Measurements from ENCODE around the gene EPB41L5.
"Not testable (repeated sequence)": the region's sequence is repeated elsewhere in the genome, so short reads cannot be mapped to it uniquely, and the experiment has no call there.

Gene EPB41L5

GRCh38 chr2:120012771-120013596 is at the start of gene EPB41L5:
Gene EPB41L5 (plus strand): TSS chr2:120013077. CDS start chr2:120019085, 6,008 bp downstream.
- peak; percentile 57 for DNase-seq (ENCODE audit: low read depth)

- DNase-seq (ENCODE audit: low read depth) = no peak
Measured at GRCh38 chr2:119981896-119982295, 31.0 kb upstream of the EPB41L5 start.

- DNase-seq (ENCODE audit: low read depth) = no peak
Measured at GRCh38 chr2:119982506-119982905, 30.4 kb upstream of the EPB41L5 start.

- no peak for DNase-seq (ENCODE audit: low read depth)
Measured at GRCh38 chr2:119983108-119983507, 29.8 kb upstream of the EPB41L5 start.

GRCh38 chr2:119996148-119996547 is 16.7 kb upstream of the EPB41L5 start:
- DNase-seq (ENCODE audit: low read depth) = no peak

GRCh38 chr2:119996896-119997891 is 15.7 kb upstream of the EPB41L5 start:
- DNase-seq (ENCODE audit: low read depth) = not testable (repeated sequence)

- DNase-seq (ENCODE audit: low read depth) = no peak
Measured at GRCh38 chr2:120001471-120001870, 11.4 kb upstream of the EPB41L5 start.

- no peak for DNase-seq (ENCODE audit: low read depth)
Measured at GRCh38 chr2:120004254-120004653, 8.6 kb upstream of the EPB41L5 start.

GRCh38 chr2:120005834-120006521 is 6.9 kb upstream of the EPB41L5 start:
- no peak for DNase-seq (ENCODE audit: low read depth)

GRCh38 chr2:120007851-120008250 is 5.0 kb upstream of the EPB41L5 start:
- DNase-seq (ENCODE audit: low read depth) = no peak

GRCh38 chr2:120012363-120012762 is 514 bp upstream of the EPB41L5 start:
- no peak for DNase-seq (ENCODE audit: low read depth)

GRCh38 chr2:120013597-120014223 is 833 bp downstream of the EPB41L5 start:
- DNase-seq (ENCODE audit: low read depth) = no peak

- DNase-seq (ENCODE audit: low read depth) = no peak
Measured at GRCh38 chr2:120014226-120014980, 1.5 kb downstream of the EPB41L5 start.

GRCh38 chr2:120016800-120017199 is 3.9 kb downstream of the EPB41L5 start:
- no peak for DNase-seq (ENCODE audit: low read depth)

GRCh38 chr2:120017201-120017600 is 4.3 kb downstream of the EPB41L5 start:
- no peak for DNase-seq (ENCODE audit: low read depth)

GRCh38 chr2:120018549-120018948 is 5.7 kb downstream of the EPB41L5 start:
- DNase-seq (ENCODE audit: low read depth) = no peak

GRCh38 chr2:120020554-120020953 is 7.7 kb downstream of the EPB41L5 start:
- no peak for DNase-seq (ENCODE audit: low read depth)

GRCh38 chr2:120022505-120022904 is 9.6 kb downstream of the EPB41L5 start:
- not testable (repeated sequence) for DNase-seq (ENCODE audit: low read depth)

- DNase-seq (ENCODE audit: low read depth) = no peak
Measured at GRCh38 chr2:120026890-120027289, 14.0 kb downstream of the EPB41L5 start.

- no peak for DNase-seq (ENCODE audit: low read depth)
Measured at GRCh38 chr2:120028795-120029194, 15.9 kb downstream of the EPB41L5 start.
